Astrocyte of the cerebellum (primary cell): ENCODE data around the gene CKAP5.

ENCODE experiments used
- DNase-seq: peaks from one replicate; pipeline ENCODE4 v3.0.0-alpha.2; 2011; ENCODE audit warnings: low read depth
- H3K4me3 ChIP-seq: 2 replicates; pipeline ENCODE4 v1.5.1; 2011; ENCODE audit warnings: mild to moderate bottlenecking, low read depth, low read length, moderate library complexity
- CTCF ChIP-seq: IDR thresholded peaks from 2 replicates; pipeline ENCODE4 v1.5.1; 2012; ENCODE audit warnings: low read length, low read depth, moderate library complexity, mild to moderate bottlenecking; ENCODE audit errors: missing control alignments
- in situ Hi-C: cut with HindIII; loops from 2 replicates; pipeline ENCODE4 v1.10.0; 2017; ENCODE audit warnings: low sequenced_read_pairs

Gene CKAP5

DNA sequence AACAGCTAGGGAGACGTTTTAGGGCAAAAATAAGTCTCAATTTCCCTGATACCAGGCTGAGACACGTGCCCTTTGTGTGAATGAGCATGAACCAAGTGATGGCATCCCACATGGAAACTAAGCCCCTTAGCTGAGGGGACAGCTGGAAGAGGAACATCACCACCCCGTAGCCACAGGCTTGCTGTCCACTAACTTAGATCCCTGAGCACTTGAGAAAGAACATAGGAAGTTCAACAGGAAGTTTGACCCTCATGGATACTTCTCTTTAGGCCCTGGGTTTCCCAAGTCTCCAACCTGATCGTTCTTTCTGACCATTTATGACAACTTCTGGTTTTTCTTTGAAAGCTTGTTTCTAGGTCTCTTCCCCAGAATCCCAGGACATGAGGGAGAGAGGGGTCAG lies 11.6 kb upstream of the CKAP5 start:
- TF ChIP-seq CTCF: no peak
- no peak overlapping the region for H3K4me3 ChIP-seq
- no peak for DNase-seq
- in situ Hi-C loops: no loop called here

GRCh38 chr11:46856605-46857343 lies 10.7 kb upstream of the CKAP5 start:
- in situ Hi-C loops: no loop called here
- TF ChIP-seq CTCF: no peak
- no peak overlapping the region for H3K4me3 ChIP-seq
- DNase-seq: no peak

GRCh38 chr11:46855863-46856262 lies 9.8 kb upstream of the CKAP5 start:
- TF ChIP-seq CTCF: no peak
- DNase-seq: no peak
- in situ Hi-C loops: no loop called here
- H3K4me3 ChIP-seq: no peak overlapping the region

- in situ Hi-C loops: no loop called here
- DNase-seq: no peak
- no peak overlapping the region for H3K4me3 ChIP-seq
- TF ChIP-seq CTCF: no peak
Measured at GRCh38 chr11:46855167-46855566, 9.1 kb upstream of the CKAP5 start.

DNA sequence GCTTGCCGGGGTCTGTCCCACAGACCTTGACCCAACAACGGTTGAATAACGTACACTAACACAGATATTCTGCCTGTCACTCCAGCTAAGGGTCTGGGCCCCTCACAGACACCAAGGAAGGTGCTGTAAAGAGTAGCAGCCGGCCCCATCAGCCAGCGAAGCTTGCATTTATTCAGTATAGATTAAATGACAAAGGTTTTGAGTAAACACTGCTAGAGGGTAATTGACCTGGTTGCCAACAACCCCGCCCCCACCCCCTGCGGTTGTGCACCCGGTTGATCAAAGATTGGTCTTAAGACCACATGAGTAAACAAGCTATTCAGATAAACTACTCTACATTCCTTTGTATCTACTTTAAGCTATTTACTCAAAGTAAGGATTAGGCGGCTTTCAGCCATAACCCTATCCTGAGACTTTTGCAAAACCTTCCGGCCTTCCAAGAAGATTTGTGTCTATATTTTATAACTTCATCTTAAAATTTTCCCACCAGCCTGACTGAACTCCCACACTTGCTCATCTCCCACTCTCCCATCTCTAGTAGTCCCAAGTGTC lies 4.8 kb upstream of the CKAP5 start:
- in situ Hi-C loops: no loop called here
- DNase-seq: no peak
- no peak for TF ChIP-seq CTCF
- H3K4me3 ChIP-seq: no peak overlapping the region

GRCh38 chr11:46849631-46850030 lies 3.6 kb upstream of the CKAP5 start:
- H3K4me3 ChIP-seq: no peak overlapping the region
- in situ Hi-C loops: no loop called here
- TF ChIP-seq CTCF: no peak
- no peak for DNase-seq

GRCh38 chr11:46846510-46846830 lies 390 bp upstream of the CKAP5 start:
- peak overlapping the region; percentile 87 for H3K4me3 ChIP-seq
- no peak for DNase-seq
- no peak for TF ChIP-seq CTCF
- in situ Hi-C loops: no loop called here
